ENCODE results near the gene PKIG. TPM values are rescaled to one million over a fixed set of nuclear protein-coding genes. Genes with fewer than 3 reads are reported as not detected.

The PKIG gene
- total RNA-seq, 1 experiment from 2014 or later: 27.0 TPM

- H3K18ac ChIP-seq (ENCODE audit: insufficient read length, low read depth, low read length): no peak overlapping the region
- peaks cover 3% of the 10 kb centered on the region; the same call in 1 of the 2 replicates for H3K4me1 ChIP-seq (ENCODE audit: insufficient read depth, low read length)
- no peak overlapping the region for H3K4me3 Mint-ChIP-seq
- H3K9me3 Mint-ChIP-seq: no peaks in the 10 kb centered on the region
- no peak for DNase-seq
- no peak overlapping the region for H2BK5ac ChIP-seq (ENCODE audit: insufficient read length, low read length)
- H3T11ph ChIP-seq (ENCODE audit: low read length): no peak overlapping the region
- no peaks in the 10 kb centered on the region for H3K79me1 ChIP-seq (ENCODE audit: insufficient read depth, low read depth, low read length, poor library complexity, severe bottlenecking)
- no peak overlapping the region for H4K5ac ChIP-seq (ENCODE audit: insufficient read length, low read depth, low read length)
- no peak overlapping the region for H3K9ac ChIP-seq (ENCODE audit: extremely low read depth, insufficient read length, low read length)
- H2BK120ac ChIP-seq (ENCODE audit: low read depth, low read length, poor library complexity, severe bottlenecking): no peak overlapping the region
- no peak overlapping the region for H3K14ac ChIP-seq (ENCODE audit: insufficient read depth, low read length)
- no peak overlapping the region for H4K8ac ChIP-seq (replicated peaks; ENCODE audit: insufficient read length, low read depth, low read length)
- no peak overlapping the region for H2BK12ac ChIP-seq (ENCODE audit: insufficient read length, low read depth, low read length)
- H4K91ac ChIP-seq (ENCODE audit: insufficient read length, low read depth, low read length): no peak overlapping the region
- no peaks in the 10 kb centered on the region for H3K27me3 ChIP-seq (ENCODE audit: insufficient read depth, low read length)
- H2BK15ac ChIP-seq (ENCODE audit: low read depth, low read length): no peak overlapping the region
- peak overlapping the region; percentile 27 to 29 (median 27); a peak in 3 of 7 replicates for H3K27ac Mint-ChIP-seq
- H2AK5ac ChIP-seq (ENCODE audit: insufficient read length, low read length): no peak overlapping the region
- H3K56ac ChIP-seq (ENCODE audit: insufficient read length, low read depth, low read length): no peak overlapping the region
- H2AFZ ChIP-seq (ENCODE audit: low read length): no peak overlapping the region
- no peaks in the 10 kb centered on the region for H3K9me3 ChIP-seq (ENCODE audit: control insufficient read depth, low read depth, low read length)
- no peaks in the 10 kb centered on the region for H4K20me1 ChIP-seq (ENCODE audit: control insufficient read depth, insufficient read depth, insufficient read length)
- H3K27me3 Mint-ChIP-seq (ENCODE audit: low read depth): no peaks in the 10 kb centered on the region
- peaks cover 0 to 7% (median 4%) of the 10 kb centered on the region in 3 experiments; a peak in 3 of 7 replicates for H3K36me3 Mint-ChIP-seq (ENCODE audit: insufficient read depth in 1 of 3, low read depth in 3 of 3)
- H3K23me2 ChIP-seq (ENCODE audit: insufficient read length, low read depth, low read length, poor library complexity, severe bottlenecking): no peaks in the 10 kb centered on the region
- no peak overlapping the region for H3K27ac ChIP-seq (ENCODE audit: insufficient read length, low read depth, low read length)
- WGBS (ENCODE audit: extremely low coverage, insufficient read length, low lambda C conversion rate): no CpG with 5 or more reads among the region's 9 CpGs
- H2BK20ac ChIP-seq (ENCODE audit: low read depth, low read length, poor library complexity, severe bottlenecking): no peak overlapping the region
- no peak for TF ChIP-seq CTCF (conservative IDR thresholded peaks at IDR 0.05)
- no peak overlapping the region for H3K4me2 ChIP-seq (ENCODE audit: insufficient read depth, insufficient read length, low read length)
- H3K79me2 ChIP-seq (ENCODE audit: insufficient read depth, low read length): no peaks in the 10 kb centered on the region
- no peak overlapping the region for H3K23ac ChIP-seq (ENCODE audit: insufficient read length, low read depth, low read length)
- no peak overlapping the region for H3K4ac ChIP-seq (ENCODE audit: low read depth, low read length)
- H3K4me1 Mint-ChIP-seq: peaks cover 19 to 36% of the 10 kb centered on the region in 2 experiments
These were observed 8.8 kb downstream of the PKIG start for GRCh38 chr20:44590980-44591778.
